CD4-positive, alpha-beta T cell (primary cell): ENCODE data around the gene ZNF576. TPM values are rescaled to one million over a fixed set of nuclear protein-coding genes. Genes with fewer than 3 reads are reported as not detected.

ENCODE experiments used
- ATAC-seq: fragments of 200-7000 bp; cut with Tn5 transposase; one replicate; pipeline ENCODE4 v1.10.0; 2022; ENCODE audit warnings: mild to moderate bottlenecking; ENCODE audit not compliant: poor library complexity
- CTCF ChIA-PET: fragments of 350-600 bp; sonication (Branson Sonifier 250); formaldehyde crosslinking; loops from one replicate; lab custom pipeline; 2021; ENCODE audit warnings: antibody characterized with exemption, inconsistent platforms; lab: Charles Lee
- POLR2A ChIA-PET: fragments of 350-600 bp; sonication (Branson Sonifier 250); formaldehyde crosslinking; loops from one replicate; lab custom pipeline; 2021; ENCODE audit warnings: antibody characterized with exemption, inconsistent platforms; lab: Charles Lee
- DNase-seq, 14 experiments: peaks; one replicate each; pipeline ENCODE4 v3.0.0-alpha.2; 2013 to 2020; ENCODE audit warnings: mixed read lengths in 2 of 14
- H3K27ac ChIP-seq, 2 donors: one replicate each; pipeline versions ENCODE4 v1.5.1 to v1.7.0; 2013; ENCODE audit warnings: low read length in 2 of 2, low read depth in 1 of 2, mild to moderate bottlenecking in 1 of 2
- H3K27me3 ChIP-seq, 2 experiments: 1 replicate in 1 of 2; 2 replicates in 1 of 2; pipeline versions ENCODE4 v1.6.1 to v1.7.0; 2013; ENCODE audit warnings: low read length in 2 of 2, control low read depth in 1 of 2, mild to moderate bottlenecking in 1 of 2, moderate library complexity in 1 of 2; ENCODE audit not compliant: insufficient read depth in 2 of 2, control insufficient read depth in 1 of 2
- H3K36me3 ChIP-seq: one replicate; pipeline ENCODE4 v1.6.1; 2013; ENCODE audit warnings: low read length, control low read depth; ENCODE audit not compliant: insufficient read depth
- H3K4me1 ChIP-seq: one replicate; pipeline ENCODE4 v1.6.1; 2013; ENCODE audit warnings: low read length, control low read depth; ENCODE audit not compliant: insufficient read depth
- H3K4me3 ChIP-seq: one replicate; pipeline ENCODE4 v1.5.1; 2013; ENCODE audit warnings: mild to moderate bottlenecking, low read length, moderate library complexity
- H3K9me3 ChIP-seq, 2 experiments: 1 replicate in 1 of 2; 2 replicates in 1 of 2; pipeline versions ENCODE4 v1.6.1 to v1.7.0; 2013; ENCODE audit warnings: low read length in 2 of 2, mild to moderate bottlenecking in 2 of 2, control low read depth in 1 of 2, moderate library complexity in 1 of 2; ENCODE audit not compliant: control insufficient read depth in 1 of 2, insufficient read depth in 1 of 2
- H3K27ac Mint-ChIP-seq: one replicate; pipeline ENCODE4 v1.8.0; 2020; ENCODE audit warnings: mixed read lengths
- H3K27me3 Mint-ChIP-seq: one replicate; pipeline ENCODE4 v1.8.0; 2021; ENCODE audit warnings: mixed read lengths
- H3K36me3 Mint-ChIP-seq: one replicate; pipeline ENCODE4 v1.8.0; 2021; ENCODE audit warnings: low read depth, mixed read lengths
- H3K4me1 Mint-ChIP-seq: one replicate; pipeline ENCODE4 v1.8.0; 2021; ENCODE audit warnings: low read depth, mixed read lengths
- H3K4me3 Mint-ChIP-seq: one replicate; pipeline ENCODE4 v1.8.0; 2020; ENCODE audit warnings: mild to moderate bottlenecking, mixed read lengths
- H3K9me3 Mint-ChIP-seq: one replicate; pipeline ENCODE4 v1.8.0; 2020; ENCODE audit warnings: mixed read lengths
- CTCF ChIP-seq: fragments of 200-600 bp; IDR thresholded peaks from one replicate; pipeline ENCODE4 v1.8.0; 2022; ENCODE audit warnings: antibody characterized with exemption, mild to moderate bottlenecking
- intact Hi-C, 2 experiments: fragments of 100-400 bp; cut with DNase I in 1 of 2; cut with micrococcal nuclease in 1 of 2; formaldehyde crosslinking; loops; one replicate each; pipeline versions ENCODE4 v1.15.1 to v1.9.0; 2023 to 2025; cut with DNase I, micrococcal nuclease
- total RNA-seq, 174 experiments: library from RNA in 2 of 174; stranded (reverse) in 2 of 174; gene quantifications; one replicate each; pipeline ENCODE4 v1.2.3 and lab custom pipeline; 2021 to 2026

Gene ZNF576
- total RNA-seq, 2 experiments from 2014 or later = 4.1 to 4.8 TPM

- H3K27ac Mint-ChIP-seq = no peak overlapping the region
- peaks cover 55% of the 10 kb centered on the region for H3K36me3 ChIP-seq
- POLR2A ChIA-PET = no interaction called here
- no peak for TF ChIP-seq CTCF
- peaks cover 8% of the 10 kb centered on the region for H3K4me1 Mint-ChIP-seq
- H3K27ac ChIP-seq = no peak overlapping the region
- H3K27me3 ChIP-seq = no peaks in the 10 kb centered on the region
- CTCF ChIA-PET = no interaction called here
- ATAC-seq = no peak
- no peak for DNase-seq
- H3K9me3 ChIP-seq = no peaks in the 10 kb centered on the region
- no peak overlapping the region for H3K4me3 ChIP-seq
- no peaks in the 10 kb centered on the region for H3K27me3 Mint-ChIP-seq
- intact Hi-C loops = loop anchor here in 1 of 2 experiments (10.0 kb wide), 1 partner anchor 233 kb away; the partner anchor contains the start of gene KCNN4
- peaks cover 6% of the 10 kb centered on the region for H3K4me1 ChIP-seq
- no peaks in the 10 kb centered on the region for H3K9me3 Mint-ChIP-seq
- H3K36me3 Mint-ChIP-seq = peaks cover 80% of the 10 kb centered on the region
- no peak overlapping the region for H3K4me3 Mint-ChIP-seq
Observed at GRCh38 chr19:43551399-43552197, 44.8 kb upstream of the ZNF576 start.

- no peaks in the 10 kb centered on the region for H3K9me3 Mint-ChIP-seq
- Histone ChIP-seq H3K27me3 (no peaks in the 10 kb centered on the region), H3K36me3 (peaks cover 55% of the 10 kb centered on the region), H3K9me3 (no peaks in the 10 kb centered on the region), H3K4me3 (no peak overlapping the region), H3K27ac (no peak overlapping the region), H3K4me1 (peaks cover 6% of the 10 kb centered on the region)
- H3K4me1 Mint-ChIP-seq = peaks cover 8% of the 10 kb centered on the region
- no peaks in the 10 kb centered on the region for H3K27me3 Mint-ChIP-seq
- POLR2A ChIA-PET = interaction anchor here (1.0 kb wide), 1 partner anchor 19 kb away, joined by 4 read pairs; the partner anchor contains the start of gene ZNF575
- DNase-seq (no peak), ATAC-seq (no peak)
- H3K36me3 Mint-ChIP-seq = peaks cover 75% of the 10 kb centered on the region
- intact Hi-C loops = loop anchor here in 1 of 2 experiments (10.0 kb wide), 1 partner anchor 233 kb away; the partner anchor contains the start of gene KCNN4
- TF ChIP-seq CTCF = no peak
- CTCF ChIA-PET = no interaction called here
- no peak overlapping the region for H3K27ac Mint-ChIP-seq
- H3K4me3 Mint-ChIP-seq = no peak overlapping the region
Observed at GRCh38 chr19:43552198-43552450, 44.3 kb upstream of the ZNF576 start.

- peaks cover 8% of the 10 kb centered on the region for H3K4me1 Mint-ChIP-seq
- no peak for TF ChIP-seq CTCF
- ATAC-seq (no peak), DNase-seq (no peak)
- Histone ChIP-seq H3K4me1 (peaks cover 6% of the 10 kb centered on the region), H3K4me3 (no peak overlapping the region), H3K27me3 (no peaks in the 10 kb centered on the region), H3K36me3 (peaks cover 58% of the 10 kb centered on the region), H3K9me3 (no peaks in the 10 kb centered on the region), H3K27ac (no peak overlapping the region)
- H3K27me3 Mint-ChIP-seq = no peaks in the 10 kb centered on the region
- ChIA-PET POLR2A (interaction anchor here (1.0 kb wide), 1 partner anchor 20 kb away, joined by 4 read pairs; the partner anchor contains the start of gene ZNF575), CTCF (interaction anchor here (1.7 to 4.5 kb wide), 2 partner anchors 33 to 44 kb away, joined by 5 to 122 read pairs; partner anchors contain the start of genes IRGQ and ZNF576)
- no peaks in the 10 kb centered on the region for H3K9me3 Mint-ChIP-seq
- H3K36me3 Mint-ChIP-seq = peaks cover 79% of the 10 kb centered on the region
- intact Hi-C loops = loop anchor here in 1 of 2 experiments (10.0 kb wide), 1 partner anchor 232 kb away; the partner anchor contains the start of gene KCNN4
- no peak overlapping the region for H3K27ac Mint-ChIP-seq
- H3K4me3 Mint-ChIP-seq = no peak overlapping the region
Observed at GRCh38 chr19:43552616-43553015, 43.8 kb upstream of the ZNF576 start.
